ENCODE data around the gene FBXW2.

Gene FBXW2

GRCh38 chr9:120770931-120771330 is 22.3 kb downstream of the FBXW2 start:
- TF ChIP-seq TEAD4 (IDR thresholded peaks at IDR 0.05) = no peak
- TF ChIP-seq YY1 (IDR thresholded peaks at IDR 0.05; ENCODE audit: low read depth) = no peak
- TF ChIP-seq TAF1 (IDR thresholded peaks at IDR 0.05; ENCODE audit: low read depth) = no peak
- no peak for TF ChIP-seq EGR1 (IDR thresholded peaks at IDR 0.05)

GRCh38 chr9:120768886-120769285 is 24.3 kb downstream of the FBXW2 start:
- TF ChIP-seq TEAD4 (IDR thresholded peaks at IDR 0.05) = no peak
- TF ChIP-seq ZBTB7A (IDR thresholded peaks at IDR 0.05; ENCODE audit: low read depth) = no peak
- no peak for TF ChIP-seq CREB1 (IDR thresholded peaks at IDR 0.05; ENCODE audit: low read depth)
- no peak for TF ChIP-seq REST (IDR thresholded peaks at IDR 0.05; ENCODE audit: low read depth)
- no peak for TF ChIP-seq CEBPB (IDR thresholded peaks at IDR 0.05)
- TF ChIP-seq YY1 (IDR thresholded peaks at IDR 0.05; ENCODE audit: low read depth) = no peak

- TF ChIP-seq EP300 (IDR thresholded peaks at IDR 0.05; ENCODE audit: borderline replicate concordance) (no peak), USF1 (IDR thresholded peaks at IDR 0.05) (no peak), YY1 (IDR thresholded peaks at IDR 0.05; ENCODE audit: low read depth) (no peak), MAX (IDR thresholded peaks at IDR 0.05) (no peak), CREB1 (IDR thresholded peaks at IDR 0.05; ENCODE audit: low read depth) (no peak), TAF1 (IDR thresholded peaks at IDR 0.05; ENCODE audit: low read depth) (no peak), RAD21 (IDR thresholded peaks at IDR 0.05; ENCODE audit: low read depth) (no peak), ZBTB7A (IDR thresholded peaks at IDR 0.05; ENCODE audit: low read depth) (no peak), REST (IDR thresholded peaks at IDR 0.05; ENCODE audit: low read depth) (no peak), CEBPB (IDR thresholded peaks at IDR 0.05) (no peak), TEAD4 (IDR thresholded peaks at IDR 0.05) (no peak), TCF12 (IDR thresholded peaks at IDR 0.05; ENCODE audit: low read depth) (no peak), EGR1 (IDR thresholded peaks at IDR 0.05) (no peak), NFIC (IDR thresholded peaks at IDR 0.05) (no peak), FOXM1 (IDR thresholded peaks at IDR 0.05; ENCODE audit: borderline replicate concordance, low read depth) (no peak)
Observed at GRCh38 chr9:120768247-120768646, 25.0 kb downstream of the FBXW2 start.

- TF ChIP-seq FOXM1 (IDR thresholded peaks at IDR 0.05; ENCODE audit: borderline replicate concordance, low read depth) (no peak), EGR1 (IDR thresholded peaks at IDR 0.05) (no peak), TEAD4 (IDR thresholded peaks at IDR 0.05) (no peak), RAD21 (IDR thresholded peaks at IDR 0.05; ENCODE audit: low read depth) (no peak), EP300 (IDR thresholded peaks at IDR 0.05; ENCODE audit: borderline replicate concordance) (no peak), ZBTB7A (IDR thresholded peaks at IDR 0.05; ENCODE audit: low read depth) (no peak), CREB1 (IDR thresholded peaks at IDR 0.05; ENCODE audit: low read depth) (no peak), CEBPB (IDR thresholded peaks at IDR 0.05) (no peak), REST (IDR thresholded peaks at IDR 0.05; ENCODE audit: low read depth) (no peak), MAX (IDR thresholded peaks at IDR 0.05) (no peak), TCF12 (IDR thresholded peaks at IDR 0.05; ENCODE audit: low read depth) (no peak), YY1 (IDR thresholded peaks at IDR 0.05; ENCODE audit: low read depth) (no peak), USF1 (IDR thresholded peaks at IDR 0.05) (no peak), NFIC (IDR thresholded peaks at IDR 0.05) (no peak)
Observed at GRCh38 chr9:120767451-120767850, 25.8 kb downstream of the FBXW2 start.

- TF ChIP-seq EP300 (IDR thresholded peaks at IDR 0.05; ENCODE audit: borderline replicate concordance) (no peak), MAX (IDR thresholded peaks at IDR 0.05) (no peak), ZBTB7A (IDR thresholded peaks at IDR 0.05; ENCODE audit: low read depth) (no peak), CREB1 (IDR thresholded peaks at IDR 0.05; ENCODE audit: low read depth) (no peak), EGR1 (IDR thresholded peaks at IDR 0.05) (no peak), FOXM1 (IDR thresholded peaks at IDR 0.05; ENCODE audit: borderline replicate concordance, low read depth) (no peak), TEAD4 (IDR thresholded peaks at IDR 0.05) (no peak), CEBPB (IDR thresholded peaks at IDR 0.05) (no peak), USF1 (IDR thresholded peaks at IDR 0.05) (no peak), REST (IDR thresholded peaks at IDR 0.05; ENCODE audit: low read depth) (no peak), YY1 (IDR thresholded peaks at IDR 0.05; ENCODE audit: low read depth) (no peak), TAF1 (IDR thresholded peaks at IDR 0.05; ENCODE audit: low read depth) (no peak)
Observed at GRCh38 chr9:120765910-120766425, 27.2 kb downstream of the FBXW2 start.
